OCI-LY1 (cell line): ENCODE measurements around the gene MAGEB3.

Experiments used
- H2AFZ ChIP-seq: fragments of 200-600 bp; sonication (generic), shearing (Covaris generic); 2 replicates; pipeline ENCODE4 v1.6.0; 2014; ENCODE audit warnings: antibody characterized with exemption, mild to moderate bottlenecking, low read length
- H3F3A ChIP-seq: fragments of 200-600 bp; sonication (generic), shearing (Covaris generic); 2 replicates; pipeline ENCODE4 v1.6.0; 2014; ENCODE audit warnings: mild to moderate bottlenecking, antibody characterized with exemption, low read length, moderate library complexity; ENCODE audit not compliant: insufficient read depth
- H3K27ac ChIP-seq: fragments of 200-600 bp; sonication (generic); 2 replicates; pipeline ENCODE4 v1.5.1; 2014; ENCODE audit warnings: low read length, mixed run types, mild to moderate bottlenecking, low read depth; ENCODE audit not compliant: poor library complexity, severe bottlenecking
- H3K27me3 ChIP-seq: fragments of 200-600 bp; sonication (generic); 2 replicates; pipeline ENCODE4 v1.6.0; 2014; ENCODE audit warnings: antibody characterized with exemption, mild to moderate bottlenecking, low read length, moderate library complexity; ENCODE audit not compliant: insufficient read depth
- H3K36me3 ChIP-seq: fragments of 200-600 bp; sonication (generic); 2 replicates; pipeline ENCODE4 v1.6.1; 2014; ENCODE audit warnings: mild to moderate bottlenecking, antibody characterized with exemption, low read length, moderate library complexity, mixed read lengths; ENCODE audit not compliant: insufficient read depth
- H3K4me1 ChIP-seq: fragments of 200-600 bp; sonication (generic); 2 replicates; pipeline ENCODE4 v1.5.1; 2014; ENCODE audit warnings: mild to moderate bottlenecking, low read length, moderate library complexity; ENCODE audit not compliant: insufficient read depth, severe bottlenecking
- H3K4me2 ChIP-seq: fragments of 200-600 bp; sonication (generic), shearing (Covaris generic); 2 replicates; pipeline ENCODE4 v1.6.1; 2014; ENCODE audit warnings: low read length
- H3K4me3 ChIP-seq: fragments of 200-600 bp; sonication (generic); 2 replicates; pipeline ENCODE4 v1.5.1; 2014; ENCODE audit warnings: low read length, low read depth, mild to moderate bottlenecking, mixed read lengths; ENCODE audit not compliant: poor library complexity, severe bottlenecking
- H3K79me2 ChIP-seq: fragments of 200-600 bp; shearing (Covaris generic); 2 replicates; pipeline ENCODE4 v1.6.1; 2016; ENCODE audit warnings: mixed run types, low read length, mixed read lengths; ENCODE audit not compliant: insufficient read depth
- H3K9ac ChIP-seq: fragments of 200-600 bp; sonication (generic), shearing (Covaris generic); 2 replicates; pipeline ENCODE4 v1.6.1; 2014; ENCODE audit warnings: mild to moderate bottlenecking, low read length, mixed read lengths
- H3K9me2 ChIP-seq: fragments of 200-600 bp; sonication (generic), shearing (Covaris generic); 2 replicates; pipeline ENCODE4 v1.6.1; 2014; ENCODE audit warnings: low read depth, mild to moderate bottlenecking, low read length, mixed read lengths
- H3K9me3 ChIP-seq: fragments of 200-600 bp; shearing (Covaris generic); 2 replicates; pipeline ENCODE4 v1.6.1; 2014; ENCODE audit warnings: low read length, mixed read lengths
- H4K20me1 ChIP-seq: fragments of 200-600 bp; sonication (generic), shearing (Covaris generic); 2 replicates; pipeline ENCODE4 v1.6.0; 2016; ENCODE audit warnings: mild to moderate bottlenecking, low read length; ENCODE audit not compliant: insufficient read depth
- CTCF ChIP-seq: fragments of 200-600 bp; sonication (generic), shearing (Covaris generic); IDR thresholded peaks from 2 replicates; pipeline ENCODE4 v1.5.1; 2017; ENCODE audit warnings: mild to moderate bottlenecking, antibody characterized with exemption, low read length, moderate library complexity, mixed read lengths
- EZH2 ChIP-seq: fragments of 200-600 bp; sonication (generic), shearing (Covaris generic); IDR thresholded peaks from 2 replicates; pipeline ENCODE4 v1.8.0; 2017; ENCODE audit warnings: borderline replicate concordance, mixed run types, mild to moderate bottlenecking, antibody characterized with exemption, low read length, moderate library complexity, mixed read lengths

The MAGEB3 gene, protein sequence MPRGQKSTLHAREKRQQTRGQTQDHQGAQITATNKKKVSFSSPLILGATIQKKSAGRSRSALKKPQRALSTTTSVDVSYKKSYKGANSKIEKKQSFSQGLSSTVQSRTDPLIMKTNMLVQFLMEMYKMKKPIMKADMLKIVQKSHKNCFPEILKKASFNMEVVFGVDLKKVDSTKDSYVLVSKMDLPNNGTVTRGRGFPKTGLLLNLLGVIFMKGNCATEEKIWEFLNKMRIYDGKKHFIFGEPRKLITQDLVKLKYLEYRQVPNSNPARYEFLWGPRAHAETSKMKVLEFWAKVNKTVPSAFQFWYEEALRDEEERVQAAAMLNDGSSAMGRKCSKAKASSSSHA

DNA sequence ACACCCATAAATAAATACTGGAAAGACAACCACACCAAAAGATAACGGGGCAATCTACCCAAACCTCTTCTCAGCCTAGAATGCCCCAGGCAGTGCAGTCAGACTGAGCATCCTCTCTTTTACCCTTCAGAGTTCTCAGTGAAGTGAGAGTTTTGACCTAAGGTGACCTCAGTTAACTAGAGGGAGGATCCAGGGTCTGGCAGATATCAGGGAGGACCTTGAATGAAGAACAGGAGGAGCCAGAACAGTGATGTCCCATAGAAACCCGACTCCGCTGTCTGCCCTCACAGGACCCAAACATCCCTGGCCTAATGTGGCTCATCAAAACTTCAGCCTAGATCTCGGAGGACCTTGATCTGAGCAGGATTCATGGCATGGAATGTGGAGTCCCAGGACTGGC, at the start of gene MAGEB3:
Gene MAGEB3 (plus strand): TSS at position 263 of the 400 bp plus-strand sequence. CDS start 5,268 bp downstream, outside the sequence.
- Histone ChIP-seq H3K27ac (no peak within 1 kb of the TSS), H2AFZ (no peak within 1 kb of the TSS), H3K4me1 (no peaks in the 10 kb centered on the region), H3F3A (no peaks in the 10 kb centered on the region), H3K27me3 (no peaks in the 10 kb centered on the region), H3K4me2 (no peak within 1 kb of the TSS), H3K79me2 (no peaks in the 10 kb centered on the region), H3K9me3 (no peaks in the 10 kb centered on the region), H3K4me3 (no peak within 1 kb of the TSS), H4K20me1 (no peaks in the 10 kb centered on the region), H3K36me3 (no peaks in the 10 kb centered on the region), H3K9me2 (no peaks in the 10 kb centered on the region), H3K9ac (no peak within 1 kb of the TSS)
- TF ChIP-seq EZH2: no peak
- TF ChIP-seq CTCF: no peak

- H4K20me1 ChIP-seq: no peaks in the 10 kb centered on the region
- H2AFZ ChIP-seq: no peak overlapping the region
- no peaks in the 10 kb centered on the region for H3K9me3 ChIP-seq
- H3K27me3 ChIP-seq: no peaks in the 10 kb centered on the region
- no peak overlapping the region for H3K9ac ChIP-seq
- no peak overlapping the region for H3K4me3 ChIP-seq
- TF ChIP-seq CTCF (no peak), EZH2 (no peak)
- H3K36me3 ChIP-seq: no peaks in the 10 kb centered on the region
- no peak overlapping the region for H3K4me2 ChIP-seq
- no peak overlapping the region for H3K27ac ChIP-seq
- no peaks in the 10 kb centered on the region for H3K4me1 ChIP-seq
- no peaks in the 10 kb centered on the region for H3K9me2 ChIP-seq
- H3K79me2 ChIP-seq: no peaks in the 10 kb centered on the region
- no peaks in the 10 kb centered on the region for H3F3A ChIP-seq
These were observed 49.1 kb upstream of the MAGEB3 start for GRCh38 chrX:30181353-30181752.

- H3K27me3 ChIP-seq: no peaks in the 10 kb centered on the region
- no peak overlapping the region for H3K27ac ChIP-seq
- H3K4me1 ChIP-seq: no peaks in the 10 kb centered on the region
- no peak overlapping the region for H3K9ac ChIP-seq
- no peak for TF ChIP-seq EZH2
- TF ChIP-seq CTCF: no peak
- H3K9me2 ChIP-seq: no peaks in the 10 kb centered on the region
- no peak overlapping the region for H3K4me3 ChIP-seq
- H3K79me2 ChIP-seq: no peaks in the 10 kb centered on the region
- no peak overlapping the region for H3K4me2 ChIP-seq
- H3K36me3 ChIP-seq: no peaks in the 10 kb centered on the region
- H3F3A ChIP-seq: no peaks in the 10 kb centered on the region
- H2AFZ ChIP-seq: no peak overlapping the region
- H4K20me1 ChIP-seq: no peaks in the 10 kb centered on the region
- H3K9me3 ChIP-seq: no peaks in the 10 kb centered on the region
These were observed 46.9 kb upstream of the MAGEB3 start for GRCh38 chrX:30183554-30183953.
